Duodenal mucosa (tissue), 2 donors: ENCODE measurements around the gene MRGPRE.

Source experiments
- H3K27ac ChIP-seq: one replicate; pipeline ENCODE4 v1.7.0; 2013; ENCODE audit warnings: low read depth, low read length
- H3K27me3 ChIP-seq, 2 donors: one replicate each; pipeline ENCODE4 v1.7.0; 2013; ENCODE audit warnings: low read length in 2 of 2, control low read depth in 1 of 2; ENCODE audit not compliant: insufficient read depth in 2 of 2, control insufficient read depth in 1 of 2
- H3K36me3 ChIP-seq, 2 donors: one replicate each; pipeline ENCODE4 v1.7.0; 2013; ENCODE audit warnings: low read length in 2 of 2, control low read depth in 1 of 2; ENCODE audit not compliant: insufficient read depth in 2 of 2, control insufficient read depth in 1 of 2
- H3K4me1 ChIP-seq, 2 donors: one replicate each; pipeline ENCODE4 v1.7.0; 2013; ENCODE audit warnings: low read length in 2 of 2, control low read depth in 1 of 2; ENCODE audit not compliant: insufficient read depth in 2 of 2, control insufficient read depth in 1 of 2
- H3K4me3 ChIP-seq, 2 donors: one replicate each; pipeline ENCODE4 v1.7.0; 2013; ENCODE audit warnings: low read length in 2 of 2, low read depth in 1 of 2
- H3K9ac ChIP-seq, 2 donors: one replicate each; pipeline ENCODE4 v1.7.0; 2013; ENCODE audit warnings: low read length in 2 of 2, low read depth in 1 of 2
- H3K9me3 ChIP-seq, 2 donors: one replicate each; pipeline ENCODE4 v1.7.0; 2013; ENCODE audit warnings: low read length in 2 of 2, control low read depth in 1 of 2; ENCODE audit not compliant: control insufficient read depth in 1 of 2

MRGPRE gene

DNA sequence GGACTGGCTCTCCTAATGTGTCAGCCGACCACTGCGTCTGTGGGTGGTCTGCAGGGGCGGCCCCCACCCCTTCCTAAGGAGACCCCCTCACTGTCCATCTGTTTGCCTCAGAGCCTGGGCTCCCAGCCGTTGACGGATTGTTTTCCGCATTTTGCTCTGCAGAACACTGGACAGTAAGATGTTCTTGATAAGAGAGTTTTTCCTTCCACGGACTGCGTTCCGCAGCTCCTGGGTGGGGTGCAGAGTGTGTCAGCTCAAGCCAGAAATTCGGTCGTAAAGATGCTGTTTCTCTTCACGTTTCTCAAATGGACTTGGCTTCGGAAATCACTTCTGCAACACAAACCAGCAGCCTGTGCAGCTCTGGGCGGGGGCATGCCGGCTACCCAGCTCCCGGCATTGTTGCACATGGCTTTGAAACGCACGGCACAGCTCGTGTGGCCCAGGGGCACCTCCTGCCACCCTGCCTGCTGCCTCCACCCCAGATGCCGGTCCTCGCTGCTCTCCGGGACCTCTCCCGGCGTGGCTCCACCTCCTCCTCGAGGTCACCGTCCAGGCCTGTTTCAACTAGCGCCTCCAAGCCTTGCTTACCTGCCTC is 10.7 kb downstream of the MRGPRE start:
- Histone ChIP-seq H3K4me1 (no peaks in the 10 kb centered on the region), H3K27ac (no peak overlapping the region), H3K4me3 (no peak overlapping the region), H3K36me3 (no peaks in the 10 kb centered on the region), H3K9ac (no peak overlapping the region), H3K27me3 (peaks cover 12 to 40% of the 10 kb centered on the region in 2 donors), H3K9me3 (no peaks in the 10 kb centered on the region)

DNA sequence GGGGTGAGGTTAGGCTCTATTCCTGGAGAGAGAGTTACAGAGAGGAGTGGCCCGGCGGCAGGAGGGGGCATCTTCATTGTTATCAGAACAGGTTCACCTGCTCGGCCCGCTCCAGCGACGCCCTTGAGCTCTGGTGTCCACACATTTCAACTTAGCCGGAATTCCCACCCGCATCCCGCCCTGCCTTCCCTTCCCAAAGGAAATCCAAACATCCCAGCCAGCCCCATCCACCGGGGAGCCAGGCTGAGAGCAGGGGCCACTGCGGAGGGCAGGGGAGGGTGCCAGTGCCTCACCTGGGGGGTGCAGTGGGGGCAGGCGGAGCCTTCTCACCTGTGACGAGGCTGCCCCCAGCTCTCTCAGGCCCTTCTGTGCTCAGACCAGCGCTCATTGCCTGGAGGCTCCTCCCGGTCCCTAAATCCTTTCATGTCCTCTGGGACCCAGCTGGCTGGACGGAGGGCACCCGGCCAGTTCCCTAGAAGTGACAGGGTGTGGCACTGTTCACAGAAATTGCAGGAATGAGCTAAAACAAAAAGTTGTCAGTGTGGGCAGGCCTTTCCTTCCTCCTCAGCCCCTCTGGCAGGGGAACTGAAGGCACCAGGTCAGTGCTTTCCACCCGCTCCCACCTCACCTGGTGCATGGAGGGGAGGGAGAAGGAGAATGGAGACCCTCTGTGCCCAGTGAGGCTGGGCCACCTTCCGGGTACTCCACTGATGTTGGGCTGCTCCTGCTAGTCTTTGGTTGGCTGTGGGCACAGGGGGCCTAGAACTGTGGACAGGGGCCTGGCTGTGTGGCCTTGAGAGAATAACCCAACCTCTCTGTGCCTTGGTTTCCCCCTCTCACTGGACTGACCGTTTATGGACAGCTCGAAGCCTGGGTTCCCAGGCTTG is 11.5 kb downstream of the MRGPRE start:
- H3K4me3 ChIP-seq = no peak overlapping the region
- no peak overlapping the region for H3K27ac ChIP-seq
- no peaks in the 10 kb centered on the region for H3K9me3 ChIP-seq
- no peak overlapping the region for H3K9ac ChIP-seq
- no peaks in the 10 kb centered on the region for H3K4me1 ChIP-seq
- H3K36me3 ChIP-seq = no peaks in the 10 kb centered on the region
- peaks cover 19 to 37% of the 10 kb centered on the region in 2 donors for H3K27me3 ChIP-seq

DNA sequence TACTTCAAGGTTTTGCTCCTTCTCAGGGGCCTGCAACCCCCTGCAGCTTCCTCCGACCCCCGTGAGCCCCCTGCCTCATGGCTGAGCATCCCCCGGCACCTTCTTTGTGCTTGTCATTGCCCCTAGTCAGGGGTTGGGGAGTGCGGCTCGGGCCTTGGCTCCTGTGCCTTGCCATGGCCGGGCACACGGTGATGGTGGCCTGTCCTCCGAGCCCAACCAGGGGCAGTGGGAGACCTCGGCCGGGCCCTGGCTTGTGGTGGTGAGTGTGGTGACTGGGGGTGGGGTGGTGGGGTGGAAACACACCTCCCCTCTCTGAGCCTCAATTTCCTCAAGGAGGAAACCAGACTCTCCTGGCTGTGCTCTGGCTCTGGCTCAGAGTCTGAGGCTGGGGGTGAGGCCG is 12.1 kb downstream of the MRGPRE start:
- Histone ChIP-seq H3K27ac (no peak overlapping the region), H3K9ac (no peak overlapping the region), H3K36me3 (no peaks in the 10 kb centered on the region), H3K4me3 (no peak overlapping the region), H3K4me1 (no peaks in the 10 kb centered on the region), H3K27me3 (peaks cover 24 to 41% of the 10 kb centered on the region in 2 donors), H3K9me3 (no peaks in the 10 kb centered on the region)

DNA sequence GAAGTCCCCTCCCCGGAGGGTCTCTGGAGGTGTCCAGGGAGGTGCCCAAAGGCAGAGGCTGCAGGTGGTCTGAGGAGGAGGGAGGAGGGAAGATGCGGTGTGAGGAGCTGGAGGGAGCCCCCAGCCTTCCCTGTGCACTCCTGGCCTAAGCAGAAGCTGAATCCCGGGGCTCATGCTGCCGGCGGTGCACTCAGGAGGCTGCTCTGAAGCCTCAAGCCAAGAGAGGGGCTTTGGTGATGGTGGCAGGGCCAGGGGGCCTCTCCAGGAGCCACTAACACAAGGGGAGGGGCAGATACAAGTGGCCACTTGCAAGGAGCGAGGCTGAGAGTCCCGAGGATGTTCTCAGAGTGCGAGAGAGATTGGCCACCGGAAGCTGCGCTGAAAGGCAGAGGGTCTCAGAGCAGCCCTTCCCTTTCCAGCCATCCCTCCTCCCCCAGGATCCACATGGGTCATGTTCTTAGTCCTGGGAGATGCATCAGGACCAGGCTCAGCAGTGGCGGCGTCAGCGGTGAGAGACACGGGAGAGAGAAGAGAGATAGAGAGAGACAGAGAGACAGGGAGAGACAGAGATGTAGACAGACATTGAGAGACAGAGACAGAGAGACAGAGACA is 12.8 kb downstream of the MRGPRE start:
- no peaks in the 10 kb centered on the region for H3K9me3 ChIP-seq
- H3K27ac ChIP-seq = no peak overlapping the region
- no peaks in the 10 kb centered on the region for H3K4me1 ChIP-seq
- H3K9ac ChIP-seq = no peak overlapping the region
- no peaks in the 10 kb centered on the region for H3K36me3 ChIP-seq
- H3K4me3 ChIP-seq = no peak overlapping the region
- peaks cover 24 to 43% of the 10 kb centered on the region in 2 donors for H3K27me3 ChIP-seq

DNA sequence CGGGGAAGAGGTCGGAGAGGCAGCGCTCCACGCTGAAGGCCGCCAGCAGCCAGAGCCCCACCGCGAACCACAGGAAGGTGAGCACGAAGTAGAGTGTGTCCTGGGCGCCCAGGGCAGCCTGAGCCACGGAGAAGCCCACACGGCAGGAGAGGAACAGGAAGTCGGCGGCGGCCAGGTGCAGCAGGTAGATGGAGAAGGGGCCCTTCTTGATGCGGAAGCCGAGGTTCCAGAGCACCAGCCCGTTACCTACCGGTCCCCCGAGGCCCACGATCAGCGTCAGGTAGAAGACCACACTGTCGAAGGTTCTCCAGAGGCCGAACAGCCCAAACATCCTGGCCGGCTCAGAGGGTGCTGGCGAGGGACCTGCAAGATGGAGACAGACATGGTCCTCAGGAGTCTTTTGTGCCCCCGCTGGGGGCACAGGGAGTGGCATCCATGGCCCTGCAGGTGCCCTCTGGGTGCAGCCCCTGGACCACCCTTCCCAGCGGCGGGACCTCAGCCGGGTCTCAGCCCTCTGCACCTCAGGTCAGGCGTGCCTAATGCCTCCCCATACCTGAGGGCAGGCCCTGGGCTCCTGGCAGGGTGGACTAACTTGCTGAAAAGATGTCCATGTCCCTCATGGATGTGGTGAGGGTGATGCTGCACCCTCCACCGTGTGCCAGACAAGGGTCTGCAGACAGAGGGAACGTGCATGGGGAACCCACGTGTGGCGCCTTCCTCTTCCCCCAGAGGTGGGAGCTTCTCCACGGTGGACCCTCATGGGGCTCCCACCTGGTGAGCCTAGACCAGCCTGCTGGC is 13.5 kb downstream of the MRGPRE start, which contains the start of gene MRGPRG:
TSS of gene MRGPRG (minus strand) at position 331 of the 798 bp plus-strand sequence. CDS start at position 331, 0 bp downstream.
- peaks cover 24 to 48% of the 10 kb centered on the region in 2 donors for H3K27me3 ChIP-seq

DNA sequence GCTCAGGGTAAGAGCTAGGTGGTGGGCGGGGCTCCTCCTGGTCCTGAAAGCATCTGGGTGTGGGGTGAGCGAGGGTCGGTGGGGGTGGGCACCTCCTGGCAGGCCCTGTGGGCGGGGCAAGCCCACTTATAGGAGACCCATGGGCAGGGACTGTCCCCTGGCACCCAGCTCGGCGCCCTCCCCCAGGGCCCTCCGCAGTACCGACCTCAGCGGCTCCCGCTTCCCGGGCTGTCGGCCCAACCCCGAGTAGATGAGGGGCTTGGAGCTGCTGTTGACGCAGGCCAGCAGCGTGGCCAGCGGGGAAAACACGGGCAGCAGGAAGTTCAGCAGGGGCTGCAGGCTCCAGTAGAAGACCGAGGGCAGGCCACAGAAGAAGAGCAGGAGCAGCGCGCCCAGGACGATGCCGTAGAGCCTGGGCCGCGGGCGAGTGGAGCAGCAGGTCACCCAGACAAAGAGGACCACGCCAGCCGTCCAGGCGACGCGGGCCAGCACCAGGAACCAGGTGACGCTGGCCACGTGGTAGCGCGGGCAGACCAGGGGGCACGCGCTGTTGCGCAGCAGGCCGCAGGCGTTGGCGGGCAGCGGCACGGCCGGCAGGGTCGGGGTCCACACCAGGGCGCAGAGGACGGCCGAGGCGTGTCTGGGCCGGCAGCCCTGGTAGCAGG is 14.3 kb downstream of the MRGPRE start:
- Histone ChIP-seq H3K27me3 (peaks cover 24 to 42% of the 10 kb centered on the region in 2 donors), H3K27ac (no peak overlapping the region), H3K4me3 (no peak overlapping the region), H3K36me3 (no peaks in the 10 kb centered on the region), H3K9me3 (no peaks in the 10 kb centered on the region), H3K4me1 (no peaks in the 10 kb centered on the region), H3K9ac (no peak overlapping the region)

More for the DNA sequence above, 13.5 kb downstream of the MRGPRE start, which contains the start of gene MRGPRG:
- Histone ChIP-seq H3K4me1 (no peaks in the 10 kb centered on the region), H3K4me3 (no peak within 1 kb of the TSS), H3K27ac (no peak within 1 kb of the TSS), H3K9ac (no peak within 1 kb of the TSS), H3K36me3 (no peaks in the 10 kb centered on the region), H3K9me3 (no peaks in the 10 kb centered on the region)

DNA sequence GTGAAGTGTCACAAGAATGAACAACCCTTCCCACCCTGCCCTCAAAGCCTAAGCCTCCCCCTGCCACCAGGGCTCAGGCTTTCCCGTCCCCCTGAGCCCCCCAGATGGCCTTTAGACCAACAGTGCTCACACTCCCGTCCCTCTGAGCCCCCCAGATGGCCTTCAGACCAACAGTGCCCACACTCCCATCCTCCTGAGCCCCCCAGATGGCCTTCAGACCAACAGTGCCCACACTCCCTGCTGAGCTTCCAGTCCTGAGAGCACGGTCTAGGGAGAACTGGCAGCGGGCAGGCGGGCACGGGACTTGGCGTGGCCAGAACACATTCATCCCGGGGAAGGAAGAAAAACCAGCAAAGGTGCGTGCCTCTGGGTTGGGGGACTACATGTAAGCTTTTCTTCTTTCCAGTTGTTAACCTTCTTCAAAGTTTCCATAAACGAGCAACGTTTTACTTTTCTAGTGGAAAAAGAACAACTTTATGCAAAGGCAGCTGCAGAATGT is 16.1 kb downstream of the MRGPRE start:
- Histone ChIP-seq H3K27ac (no peak overlapping the region), H3K27me3 (peaks cover 18 to 24% of the 10 kb centered on the region in 2 donors), H3K4me1 (no peaks in the 10 kb centered on the region), H3K36me3 (no peaks in the 10 kb centered on the region), H3K9ac (no peak overlapping the region), H3K9me3 (peaks cover 0 to 2% of the 10 kb centered on the region in 2 donors), H3K4me3 (no peak overlapping the region)

DNA sequence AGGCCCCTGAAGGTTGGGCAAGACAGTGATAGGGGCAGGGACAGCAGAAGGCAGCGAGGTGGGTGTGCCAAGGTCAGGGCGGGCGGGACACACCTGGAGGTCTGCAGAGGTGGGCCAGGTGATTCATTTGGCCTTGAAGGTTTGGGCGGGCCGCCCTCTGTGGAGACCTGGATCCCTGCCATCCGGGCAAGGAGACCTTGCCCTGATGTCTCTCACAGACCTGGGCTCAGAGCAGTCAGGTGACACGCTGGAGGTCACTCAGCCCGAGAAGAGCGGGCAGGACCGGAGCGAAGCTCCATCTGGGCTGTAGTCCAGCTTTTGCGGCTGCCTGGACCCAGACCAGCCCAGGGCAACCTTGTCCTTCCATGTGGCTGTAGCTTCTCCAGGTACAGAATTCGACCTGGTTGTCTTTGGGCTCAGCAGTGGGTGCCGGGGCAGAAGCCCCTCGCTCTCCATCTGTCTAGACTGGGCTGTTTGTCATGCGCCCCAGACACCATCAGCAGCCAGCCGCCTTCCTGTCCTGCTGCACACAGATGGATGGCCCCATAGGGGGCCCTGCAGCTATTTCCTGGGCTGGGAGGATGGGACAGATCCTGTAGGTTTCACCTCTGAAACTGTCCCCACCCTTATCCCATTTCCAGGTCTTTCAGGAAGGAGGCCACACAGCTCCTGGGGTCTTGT is 16.7 kb downstream of the MRGPRE start:
- Histone ChIP-seq H3K9me3 (peaks cover 0 to 2% of the 10 kb centered on the region in 2 donors), H3K4me1 (no peaks in the 10 kb centered on the region), H3K27me3 (peaks cover 14 to 20% of the 10 kb centered on the region in 2 donors), H3K27ac (no peak overlapping the region), H3K9ac (no peak overlapping the region), H3K4me3 (no peak overlapping the region), H3K36me3 (no peaks in the 10 kb centered on the region)

DNA sequence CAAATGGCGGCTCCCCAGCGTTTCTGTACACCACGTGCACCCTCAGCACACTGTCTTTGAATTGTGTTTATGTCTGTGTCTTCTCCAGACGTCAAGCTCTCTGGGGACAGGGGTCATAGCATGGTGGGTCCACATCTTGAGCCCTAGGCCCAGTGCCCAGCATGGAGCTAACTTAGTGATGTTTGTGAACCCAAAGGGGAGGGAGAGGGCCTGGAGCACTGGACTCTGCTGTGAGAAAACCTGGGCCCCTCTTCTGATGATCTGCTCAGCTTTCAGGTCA is 17.9 kb downstream of the MRGPRE start:
- Histone ChIP-seq H3K27ac (no peak overlapping the region), H3K9me3 (peaks cover 0 to 2% of the 10 kb centered on the region in 2 donors), H3K36me3 (no peaks in the 10 kb centered on the region), H3K27me3 (peaks cover 14% of the 10 kb centered on the region in 2 donors), H3K4me1 (no peaks in the 10 kb centered on the region), H3K9ac (no peak overlapping the region), H3K4me3 (no peak overlapping the region)
